ENCODE results near the gene CDK8. TPM values are rescaled to one million over a fixed set of nuclear protein-coding genes. Genes with fewer than 3 reads are reported as not detected.
A peak's percentile ranks its signal among the peaks of the same experiment; 100 is the strongest.

CDK8 gene
- total RNA-seq, 2 donors from 2014 or later, result 29.4 to 33.1 TPM

DNA sequence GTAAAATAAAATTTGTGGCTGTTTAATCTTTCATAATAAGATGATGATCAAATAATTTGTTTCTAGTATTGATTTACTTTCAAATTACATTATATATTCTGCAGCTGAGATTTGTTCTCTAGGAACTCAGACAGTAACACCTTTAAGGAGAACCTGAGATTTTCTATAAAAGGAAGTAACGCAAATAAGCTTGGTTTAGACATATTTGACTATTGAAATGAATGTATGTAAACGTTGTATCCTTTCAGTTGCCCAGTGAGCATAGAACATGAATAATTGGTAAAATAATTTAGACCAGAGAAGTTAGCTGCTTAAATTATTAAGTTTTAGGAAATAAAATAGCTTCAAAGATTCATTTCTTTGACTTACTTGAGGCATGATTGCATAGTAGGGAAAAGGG, 3.1 kb downstream of the CDK8 start:
- 70 to 75% methylated on average over 1 to 2 of the region's 2 CpGs for WGBS, 2 experiments (ENCODE audit: insufficient coverage in 1 of 2, insufficient read length in 1 of 2)
- peaks cover 35% of the 10 kb centered on the region for H3K4me1 Mint-ChIP-seq
- Histone ChIP-seq H3K9me3 (ENCODE audit: control insufficient read depth, low read length) (no peaks in the 10 kb centered on the region), H3K36me3 (ENCODE audit: control insufficient read depth, insufficient read depth, low read length) (no peaks in the 10 kb centered on the region), H3K4me3 (ENCODE audit: low read length) (peak overlapping the region; percentile 90), H3K4me1 (ENCODE audit: control insufficient read depth, insufficient read depth, low read length) (peaks cover 6% of the 10 kb centered on the region), H3K9ac (ENCODE audit: extremely low read depth, low read length, poor library complexity, severe bottlenecking) (no peak overlapping the region), H3K27me3 (ENCODE audit: control insufficient read depth, insufficient read depth, low read length, poor library complexity, severe bottlenecking) (no peaks in the 10 kb centered on the region), H3K27ac (ENCODE audit: low read depth, low read length) (no peak overlapping the region)
- TF ChIP-seq, protein P1, sequence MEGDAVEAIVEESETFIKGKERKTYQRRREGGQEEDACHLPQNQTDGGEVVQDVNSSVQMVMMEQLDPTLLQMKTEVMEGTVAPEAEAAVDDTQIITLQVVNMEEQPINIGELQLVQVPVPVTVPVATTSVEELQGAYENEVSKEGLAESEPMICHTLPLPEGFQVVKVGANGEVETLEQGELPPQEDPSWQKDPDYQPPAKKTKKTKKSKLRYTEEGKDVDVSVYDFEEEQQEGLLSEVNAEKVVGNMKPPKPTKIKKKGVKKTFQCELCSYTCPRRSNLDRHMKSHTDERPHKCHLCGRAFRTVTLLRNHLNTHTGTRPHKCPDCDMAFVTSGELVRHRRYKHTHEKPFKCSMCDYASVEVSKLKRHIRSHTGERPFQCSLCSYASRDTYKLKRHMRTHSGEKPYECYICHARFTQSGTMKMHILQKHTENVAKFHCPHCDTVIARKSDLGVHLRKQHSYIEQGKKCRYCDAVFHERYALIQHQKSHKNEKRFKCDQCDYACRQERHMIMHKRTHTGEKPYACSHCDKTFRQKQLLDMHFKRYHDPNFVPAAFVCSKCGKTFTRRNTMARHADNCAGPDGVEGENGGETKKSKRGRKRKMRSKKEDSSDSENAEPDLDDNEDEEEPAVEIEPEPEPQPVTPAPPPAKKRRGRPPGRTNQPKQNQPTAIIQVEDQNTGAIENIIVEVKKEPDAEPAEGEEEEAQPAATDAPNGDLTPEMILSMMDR (conservative IDR thresholded peaks at IDR 0.05), result no peak
- H3K36me3 Mint-ChIP-seq (ENCODE audit: low read depth), result no peaks in the 10 kb centered on the region
- H3K27ac Mint-ChIP-seq, result no peak overlapping the region
- H3K4me3 Mint-ChIP-seq, result peak overlapping the region; percentile 22
- H3K27me3 Mint-ChIP-seq (ENCODE audit: insufficient read depth), result no peaks in the 10 kb centered on the region
- DNase-seq, result no peak
- no peaks in the 10 kb centered on the region for H3K9me3 Mint-ChIP-seq

DNA sequence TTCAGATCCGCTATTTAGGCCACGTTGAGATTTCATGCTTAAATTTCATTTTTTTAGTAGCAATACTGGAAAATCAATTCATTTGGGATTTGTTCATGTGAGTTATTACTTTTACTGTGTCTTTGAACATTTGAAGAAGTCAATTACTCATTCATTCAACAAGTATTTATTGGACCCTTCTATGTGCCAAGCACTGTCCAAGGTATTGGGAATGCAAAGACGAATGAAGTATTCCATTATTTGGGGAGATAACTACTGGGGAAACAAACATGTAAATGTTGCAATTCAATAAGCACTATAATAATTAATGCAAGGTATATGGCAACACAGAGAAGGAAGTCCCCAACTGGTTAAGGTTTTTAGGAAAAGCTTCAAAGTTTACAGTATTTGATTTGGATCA, 5.7 kb downstream of the CDK8 start:
- no peaks in the 10 kb centered on the region for H3K27me3 ChIP-seq (ENCODE audit: control insufficient read depth, insufficient read depth, low read length, poor library complexity, severe bottlenecking)
- Mint-ChIP-seq H3K36me3 (ENCODE audit: low read depth) (peaks cover 4% of the 10 kb centered on the region), H3K9me3 (peaks cover 2% of the 10 kb centered on the region), H3K27me3 (ENCODE audit: insufficient read depth) (no peaks in the 10 kb centered on the region), H3K4me3 (no peak overlapping the region), H3K4me1 (peaks cover 32% of the 10 kb centered on the region), H3K27ac (no peak overlapping the region)
- no peak for DNase-seq
- WGBS, 2 experiments (ENCODE audit: insufficient coverage in 1 of 2, insufficient read length in 1 of 2), result 92 to 98% methylated on average over 2 to 3 of the region's 3 CpGs
- no peak overlapping the region for H3K4me3 ChIP-seq (ENCODE audit: low read length)
- TF ChIP-seq, protein P1 (conservative IDR thresholded peaks at IDR 0.05), result no peak
- H3K9me3 ChIP-seq (ENCODE audit: control insufficient read depth, low read length), result no peaks in the 10 kb centered on the region
- H3K27ac ChIP-seq (ENCODE audit: low read depth, low read length), result no peak overlapping the region
- peaks cover 6% of the 10 kb centered on the region for H3K4me1 ChIP-seq (ENCODE audit: control insufficient read depth, insufficient read depth, low read length)
- H3K36me3 ChIP-seq (ENCODE audit: control insufficient read depth, insufficient read depth, low read length), result no peaks in the 10 kb centered on the region
- H3K9ac ChIP-seq (ENCODE audit: extremely low read depth, low read length, poor library complexity, severe bottlenecking), result no peak overlapping the region

DNA sequence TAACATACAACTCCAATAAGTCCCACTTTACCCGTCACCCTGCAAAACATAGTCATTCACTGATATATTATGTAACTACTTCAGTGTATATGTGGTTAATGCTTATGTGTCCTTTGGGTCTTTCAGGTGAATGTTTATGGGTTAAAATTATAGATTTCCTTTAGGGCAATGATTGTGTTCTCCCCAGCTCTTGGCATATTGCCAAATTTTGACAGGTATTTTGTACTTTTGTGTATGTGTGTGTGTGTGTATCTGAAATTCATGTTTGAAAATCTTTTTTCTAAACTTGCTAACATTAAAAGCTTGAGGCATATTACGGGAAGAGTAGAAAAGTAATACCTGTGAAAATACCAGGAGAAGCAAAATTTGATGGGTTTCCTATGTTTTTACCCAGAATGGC, 8.2 kb downstream of the CDK8 start:
- Mint-ChIP-seq H3K9me3 (peaks cover 2% of the 10 kb centered on the region), H3K4me3 (no peak overlapping the region), H3K36me3 (ENCODE audit: low read depth) (peaks cover 4% of the 10 kb centered on the region), H3K4me1 (peaks cover 25% of the 10 kb centered on the region), H3K27ac (no peak overlapping the region), H3K27me3 (ENCODE audit: insufficient read depth) (no peaks in the 10 kb centered on the region)
- Histone ChIP-seq H3K4me1 (ENCODE audit: control insufficient read depth, insufficient read depth, low read length) (no peaks in the 10 kb centered on the region), H3K4me3 (ENCODE audit: low read length) (no peak overlapping the region), H3K27ac (ENCODE audit: low read depth, low read length) (no peak overlapping the region), H3K9me3 (ENCODE audit: control insufficient read depth, low read length) (no peaks in the 10 kb centered on the region), H3K27me3 (ENCODE audit: control insufficient read depth, insufficient read depth, low read length, poor library complexity, severe bottlenecking) (no peaks in the 10 kb centered on the region), H3K9ac (ENCODE audit: extremely low read depth, low read length, poor library complexity, severe bottlenecking) (no peak overlapping the region), H3K36me3 (ENCODE audit: control insufficient read depth, insufficient read depth, low read length) (no peaks in the 10 kb centered on the region)
- DNase-seq, result no peak
- WGBS, 2 experiments (ENCODE audit: insufficient coverage in 1 of 2, insufficient read length in 1 of 2), result 80 to 90% methylated on average over 1 of the region's 2 CpGs
- TF ChIP-seq, protein P1 (conservative IDR thresholded peaks at IDR 0.05), result no peak

Data from endodermal cell (in vitro differentiated cells).